Endothelial cell of umbilical vein (primary cell): ENCODE data around the gene ACTG1. TPM values are rescaled to one million over a fixed set of nuclear protein-coding genes. Genes with fewer than 3 reads are reported as not detected.

ENCODE experiments used
- BruUV-seq: library from RNA; stranded (reverse); fragments of 400-500 nt; replicated peaks from 2 replicates; lab custom pipeline; 2021; lab: Mats Ljungman, UMichigan
- CTCF ChIA-PET: fragments of 300-600, 350-600 bp; sonication (Branson Sonifier 250); formaldehyde crosslinking; loops from one replicate; lab custom pipeline; 2021; ENCODE audit warnings: antibody characterized with exemption, inconsistent platforms; lab: Charles Lee
- POLR2A ChIA-PET: fragments of 300-600, 350-600 bp; sonication (Branson Sonifier 250); formaldehyde crosslinking; loops from one replicate; lab custom pipeline; 2021; ENCODE audit warnings: antibody characterized with exemption, inconsistent platforms; lab: Charles Lee
- DNase-seq: peaks from one replicate; pipeline ENCODE4 v3.0.0-alpha.2; 2011; ENCODE audit warnings: low read depth, low spot score
- FAIRE-seq: peaks from 2 replicates; lab custom pipeline; 2011; peaks lifted over from hg19 to GRCh38; lab: Jason Lieb, UNC
- H2AFZ ChIP-seq: 2 replicates; pipeline ENCODE4 v1.6.0; 2012; ENCODE audit warnings: low read depth, low read length, control low read depth, inconsistent platforms
- H3K27ac ChIP-seq: 2 replicates; pipeline ENCODE4 v1.5.1; 2011; ENCODE audit warnings: low read depth, mild to moderate bottlenecking, control low read depth, low read length, moderate library complexity; ENCODE audit not compliant: insufficient read depth
- H3K27me3 ChIP-seq, 2 experiments: 2 replicates each; pipeline versions ENCODE4 v1.6.0 to v1.6.1; 2011; ENCODE audit warnings: low read length in 2 of 2, mixed read lengths in 1 of 2; ENCODE audit not compliant: control insufficient read depth in 2 of 2, insufficient read depth in 2 of 2
- H3K36me3 ChIP-seq, 2 experiments: 2 replicates in 1 of 2; 3 replicates in 1 of 2; pipeline ENCODE4 v1.5.1; 2011; ENCODE audit warnings: low read length in 2 of 2, mild to moderate bottlenecking in 1 of 2, moderate library complexity in 1 of 2; ENCODE audit not compliant: control insufficient read depth in 2 of 2, insufficient read depth in 2 of 2; ENCODE audit errors: extremely low read depth in 1 of 2
- H3K4me1 ChIP-seq: 3 replicates; pipeline ENCODE4 v1.5.1; 2011; ENCODE audit warnings: mild to moderate bottlenecking, low read length; ENCODE audit not compliant: control insufficient read depth, insufficient read depth; ENCODE audit errors: extremely low read depth
- H3K4me2 ChIP-seq: 2 replicates; pipeline ENCODE4 v1.6.1; 2011; ENCODE audit warnings: low read length, control low read depth, mixed read lengths; ENCODE audit not compliant: insufficient read depth
- H3K4me3 ChIP-seq, 3 experiments: fragments of 200-600 bp in 1 of 3; sonication (generic), shearing (Covaris generic) in 1 of 3; replicated peaks in 1 of 3; 2 replicates each; pipeline ENCODE4 v1.5.1; 2011 to 2016; ENCODE audit warnings: control low read depth in 3 of 3, low read length in 3 of 3, mild to moderate bottlenecking in 2 of 3, inconsistent platforms in 1 of 3, low read depth in 1 of 3, moderate library complexity in 1 of 3; ENCODE audit not compliant: insufficient read depth in 1 of 3
- H3K79me2 ChIP-seq: 2 replicates; pipeline ENCODE4 v1.6.0; 2012; ENCODE audit warnings: low read length, inconsistent platforms; ENCODE audit not compliant: control insufficient read depth, insufficient read depth
- H3K9ac ChIP-seq: replicated peaks from 2 replicates; pipeline ENCODE3; 2011; ENCODE audit warnings: low read length, control low read depth; ENCODE audit not compliant: insufficient read depth; ENCODE audit errors: extremely low read depth
- H3K9me1 ChIP-seq: replicated peaks from 3 replicates; pipeline ENCODE4 v1.6.0; 2011; ENCODE audit warnings: mild to moderate bottlenecking, low read length; ENCODE audit not compliant: control insufficient read depth, insufficient read depth; ENCODE audit errors: extremely low read depth
- H3K9me3 ChIP-seq: replicated peaks from 2 replicates; pipeline ENCODE4 v1.5.1; 2012; ENCODE audit warnings: low read length, inconsistent platforms; ENCODE audit not compliant: control insufficient read depth, insufficient read depth
- H4K20me1 ChIP-seq: replicated peaks from 2 replicates; pipeline ENCODE3; 2011; ENCODE audit warnings: mild to moderate bottlenecking, low read length; ENCODE audit not compliant: control insufficient read depth, insufficient read depth; ENCODE audit errors: extremely low read depth
- CTCF ChIP-seq, 2 donors: IDR thresholded peaks; 1 replicate in 1 of 2; 2 replicates in 1 of 2; pipeline ENCODE4 v1.5.1; 2011; ENCODE audit warnings: low read length in 2 of 2, mild to moderate bottlenecking in 2 of 2, moderate library complexity in 2 of 2, control low read depth in 1 of 2, inconsistent platforms in 1 of 2, low read depth in 1 of 2; ENCODE audit not compliant: insufficient read depth in 1 of 2; ENCODE audit errors: extremely low read depth in 1 of 2
- EZH2 ChIP-seq: IDR thresholded peaks from 2 replicates; pipeline ENCODE4 v1.6.1; 2012; ENCODE audit warnings: borderline replicate concordance, low read depth, mild to moderate bottlenecking, moderate library complexity, low read length, inconsistent platforms; ENCODE audit not compliant: severe bottlenecking
- FOS ChIP-seq: IDR thresholded peaks from 2 replicates; pipeline ENCODE4 v1.6.1; 2011; ENCODE audit warnings: mild to moderate bottlenecking, low read length, moderate library complexity, borderline replicate concordance; ENCODE audit not compliant: insufficient read depth
- GATA2 ChIP-seq: IDR thresholded peaks from 2 replicates; pipeline ENCODE4 v1.7.0; 2011; ENCODE audit warnings: low read depth, mild to moderate bottlenecking, moderate library complexity, mixed read lengths, low read length; ENCODE audit not compliant: insufficient read length, insufficient read depth
- JUN ChIP-seq: IDR thresholded peaks from 2 replicates; pipeline ENCODE4 v1.6.1; 2011; ENCODE audit warnings: borderline replicate concordance, low read depth; ENCODE audit not compliant: insufficient read length, insufficient read depth
- MAX ChIP-seq: IDR thresholded peaks from 2 replicates; pipeline ENCODE4 v1.6.1; 2011; ENCODE audit not compliant: insufficient read depth, insufficient read length
- MYC ChIP-seq: IDR thresholded peaks from one replicate; pipeline ENCODE4 v1.6.1; 2011; ENCODE audit warnings: mild to moderate bottlenecking, low read depth, low read length
- POLR2A ChIP-seq: IDR thresholded peaks from 2 replicates; pipeline ENCODE4 v1.6.1; 2012; ENCODE audit warnings: low read depth, mild to moderate bottlenecking, control low read depth, low read length
- POLR2AphosphoS5 ChIP-seq: IDR thresholded peaks from 2 replicates; pipeline ENCODE4 v1.6.1; 2012; ENCODE audit warnings: low read depth, mild to moderate bottlenecking, control low read depth, low read length, moderate library complexity; ENCODE audit not compliant: insufficient read depth
- dilution Hi-C: fragments of 300-500 bp; cut with MboI; formaldehyde crosslinking; loops from one replicate; pipeline ENCODE4 v1.15.0; 2019; ENCODE audit warnings: low sequenced_read_pairs; ENCODE audit not compliant: extremely low pct_ligation_motif_present
- intact Hi-C: fragments of 100-400 bp; cut with micrococcal nuclease; formaldehyde crosslinking; loops from one replicate; pipeline ENCODE4 v1.10.0; 2022
- polyA plus RNA-seq, 4 experiments: library from polyadenylated mRNA; depleted of rRNA in 3 of 4; stranded (reverse) in 3 of 4; unstranded in 1 of 4; fragments of >200 nt; gene quantifications; 2 replicates each; pipeline versions ENCODE4 v1.2.1 to v1.2.3, GENCODE V29; 2011 to 2012; ENCODE audit warnings: missing spikeins in 1 of 4
- total RNA-seq: library from RNA; stranded (reverse); gene quantifications from 2 replicates; pipeline ENCODE4 v1.2.3, GENCODE V29; 2021

The ACTG1 gene
- total and polyA plus RNA-seq, 2 donors (not counting 3 experiments of a cell fraction or from before 2014, with no cell fraction given), result 6,127 to 10,663 TPM

GRCh38 chr17:81550285-81550684 is 37.7 kb upstream of the ACTG1 start:
- DNase-seq (no peak), FAIRE-seq (no peak)
- Histone ChIP-seq H4K20me1 (no peaks in the 10 kb centered on the region), H3K4me3 (no peak overlapping the region), H2AFZ (no peak overlapping the region), H3K9me1 (no peaks in the 10 kb centered on the region), H3K4me1 (peaks cover 26% of the 10 kb centered on the region), H3K4me2 (no peak overlapping the region), H3K79me2 (peaks cover 33% of the 10 kb centered on the region), H3K36me3 (peaks cover 4 to 41% of the 10 kb centered on the region in 2 experiments), H3K9ac (no peak overlapping the region), H3K9me3 (no peaks in the 10 kb centered on the region), H3K27ac (no peak overlapping the region), H3K27me3 (no peaks in the 10 kb centered on the region)
- dilution Hi-C loops, result no loop called here
- BruUV-seq, result TSS peak; percentile 6
- intact Hi-C loops, result no loop called here
- ChIA-PET CTCF (interaction anchor here (2.6 kb wide), 1 partner anchor 12 kb away, joined by 8 read pairs; no protein-coding TSS in a partner anchor), POLR2A (no interaction called here)
- no peak for TF ChIP-seq POLR2A
- TF ChIP-seq POLR2AphosphoS5, result no peak
- TF ChIP-seq MAX, result no peak

- Histone ChIP-seq H4K20me1 (no peaks in the 10 kb centered on the region), H3K36me3 (peaks cover 7 to 45% of the 10 kb centered on the region in 2 experiments), H2AFZ (no peak overlapping the region), H3K9me3 (no peaks in the 10 kb centered on the region), H3K79me2 (peaks cover 33% of the 10 kb centered on the region), H3K4me3 (no peak overlapping the region), H3K9me1 (no peaks in the 10 kb centered on the region), H3K9ac (no peak overlapping the region), H3K4me2 (no peak overlapping the region), H3K27me3 (no peaks in the 10 kb centered on the region), H3K4me1 (peaks cover 26% of the 10 kb centered on the region), H3K27ac (no peak overlapping the region)
- ChIA-PET CTCF (interaction anchor here (1.2 kb wide), 1 partner anchor 51 kb away, joined by 4 read pairs; no protein-coding TSS in a partner anchor), POLR2A (no interaction called here)
- FAIRE-seq (peak; percentile 33), DNase-seq (no peak)
- no TSS peak for BruUV-seq
- TF ChIP-seq JUN (no peak), GATA2 (no peak), EZH2 (no peak), POLR2A (no peak), MYC (no peak), CTCF (IDR thresholded peaks at IDR 0.05; ENCODE audit: extremely low read depth in 1 of 2, insufficient read depth in 1 of 2, low read depth in 1 of 2, low read length in 2 of 2) (no peak), FOS (no peak)
- intact Hi-C loops (no loop called here), dilution Hi-C loops (no loop called here)
Observed at GRCh38 chr17:81549826-81550225, 37.2 kb upstream of the ACTG1 start.
